ENCODE data around the gene SLC25A25. TPM values are rescaled to one million over a fixed set of nuclear protein-coding genes. Genes with fewer than 3 reads are reported as not detected.
"Not testable (repeated sequence)": the region's sequence is repeated elsewhere in the genome, so short reads cannot be mapped to it uniquely, and the experiment has no call there.

The SLC25A25 gene
- total RNA-seq, 2 donors from 2014 or later = 22.9 to 35.2 TPM

DNA sequence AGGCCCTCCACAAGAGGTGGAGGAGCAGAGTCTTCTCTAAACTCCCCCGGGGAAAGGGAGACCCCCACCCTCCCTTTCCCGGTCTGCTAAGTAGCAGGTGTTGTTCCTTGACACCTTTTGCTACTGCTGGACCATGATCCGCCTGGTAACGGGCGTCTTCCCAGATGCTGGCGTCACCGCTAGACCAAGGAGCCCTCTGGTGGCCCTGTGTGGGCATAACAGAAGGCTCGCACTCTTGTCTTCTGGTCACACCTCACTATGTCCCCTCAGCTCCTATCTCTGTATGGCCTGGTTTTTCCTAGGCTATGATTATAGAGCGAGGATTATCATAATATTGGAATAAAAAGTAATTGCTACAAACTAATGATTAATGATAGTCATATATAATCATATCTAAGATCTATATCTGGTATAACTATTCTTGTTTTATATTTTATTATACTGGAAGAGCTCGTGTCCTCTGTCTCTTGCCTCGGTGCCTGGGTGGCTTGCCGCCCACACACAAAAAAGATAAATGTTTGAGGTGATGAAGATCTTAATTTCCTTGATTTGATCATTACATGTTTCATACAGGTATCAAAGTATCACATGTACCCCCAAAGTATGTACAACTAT, 62.1 kb downstream of the SLC25A25 start:
- peak; percentile 85 for DNase-seq (ENCODE audit: low spot score)
- intact Hi-C loops (cut with DNase I) = not testable (repeated sequence)

DNA sequence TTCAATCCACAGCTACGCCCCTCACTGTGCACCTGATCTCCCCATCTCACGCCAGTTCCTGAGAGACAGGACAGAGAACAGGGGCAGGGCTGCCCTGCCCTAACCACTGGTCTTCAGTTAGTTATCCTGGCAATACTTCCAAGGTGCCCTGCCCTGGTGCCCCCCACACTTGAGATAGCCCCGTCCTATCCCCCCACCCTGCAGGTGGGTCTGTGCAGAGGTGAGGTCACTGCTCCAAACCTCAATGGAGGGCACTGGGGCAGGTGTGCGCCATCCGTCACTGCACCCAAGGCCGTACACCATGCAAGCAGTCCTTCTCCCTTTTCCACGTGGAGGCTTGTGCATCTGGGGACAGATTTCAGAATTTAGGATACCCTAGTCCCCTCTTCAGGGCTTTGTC, 62.6 kb downstream of the SLC25A25 start:
- intact Hi-C loops (cut with DNase I) = not testable (repeated sequence)
- peak; percentile 73 for DNase-seq (ENCODE audit: low spot score)

DNA sequence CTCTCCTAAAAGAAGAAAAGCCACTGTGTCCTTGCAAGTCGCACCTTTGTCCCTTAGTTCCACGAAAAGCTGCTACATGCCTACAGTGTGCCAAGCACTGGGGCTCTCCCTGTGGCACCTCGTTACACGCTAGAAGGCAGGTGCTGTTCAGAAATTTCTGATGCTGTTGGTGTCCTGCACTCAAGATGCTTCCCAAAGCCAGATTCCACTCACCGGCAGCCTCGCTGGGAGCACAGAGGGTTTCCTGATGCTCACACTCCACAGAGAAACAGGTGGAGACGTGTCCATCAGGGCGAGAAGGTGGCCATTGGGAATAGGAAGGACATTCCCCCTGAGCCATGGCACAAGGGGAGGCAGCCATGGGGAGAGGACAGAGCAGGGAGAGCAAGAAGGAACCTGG, 63.3 kb downstream of the SLC25A25 start:
- intact Hi-C loops (cut with DNase I) = not testable (repeated sequence)
- peak; percentile 57 for DNase-seq (ENCODE audit: low spot score)

DNA sequence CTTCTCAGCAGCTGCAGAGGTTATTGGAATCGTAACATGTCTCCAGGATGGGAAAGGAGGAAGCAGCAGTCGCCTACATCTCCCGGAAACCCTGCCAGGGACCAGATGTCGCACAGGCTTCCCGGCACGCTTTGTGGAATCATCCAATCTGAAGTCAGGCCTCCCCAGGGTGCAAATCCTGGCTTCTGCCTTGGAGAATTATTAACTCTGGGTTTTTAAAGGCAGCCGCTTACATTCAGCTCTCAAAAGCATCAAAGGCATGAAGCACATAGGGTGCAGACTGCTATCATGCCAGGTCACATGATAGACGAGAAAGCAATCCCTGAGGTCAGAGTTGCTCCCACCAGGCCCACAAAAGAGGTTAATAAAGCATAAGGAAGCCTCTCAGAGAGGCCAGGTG, 64.1 kb downstream of the SLC25A25 start:
- intact Hi-C loops (cut with DNase I) = not testable (repeated sequence)
- DNase-seq (ENCODE audit: low spot score) = peak; percentile 44

DNA sequence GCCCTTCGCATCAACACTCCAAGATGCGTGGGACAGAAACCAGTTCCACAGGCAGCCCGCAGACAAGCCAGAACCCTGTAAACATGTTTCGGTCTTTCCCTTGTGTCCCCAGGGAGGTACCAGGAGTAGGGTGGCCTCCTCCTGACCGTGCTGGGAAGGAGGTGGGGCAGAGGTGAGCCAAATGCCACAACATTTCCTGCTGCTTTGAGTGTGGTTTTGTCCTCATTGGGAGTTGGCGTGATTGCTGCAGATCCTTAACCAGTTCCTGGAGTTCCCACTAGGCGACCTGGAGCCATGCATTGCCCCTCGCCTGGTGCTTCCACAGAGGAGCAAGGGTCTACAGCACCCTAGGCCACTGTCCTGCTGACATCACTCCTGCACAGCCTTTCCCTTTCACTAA, 67.5 kb downstream of the SLC25A25 start:
- intact Hi-C loops (cut with DNase I) = not testable (repeated sequence)
- peak; percentile 50 for DNase-seq (ENCODE audit: low spot score)

DNA sequence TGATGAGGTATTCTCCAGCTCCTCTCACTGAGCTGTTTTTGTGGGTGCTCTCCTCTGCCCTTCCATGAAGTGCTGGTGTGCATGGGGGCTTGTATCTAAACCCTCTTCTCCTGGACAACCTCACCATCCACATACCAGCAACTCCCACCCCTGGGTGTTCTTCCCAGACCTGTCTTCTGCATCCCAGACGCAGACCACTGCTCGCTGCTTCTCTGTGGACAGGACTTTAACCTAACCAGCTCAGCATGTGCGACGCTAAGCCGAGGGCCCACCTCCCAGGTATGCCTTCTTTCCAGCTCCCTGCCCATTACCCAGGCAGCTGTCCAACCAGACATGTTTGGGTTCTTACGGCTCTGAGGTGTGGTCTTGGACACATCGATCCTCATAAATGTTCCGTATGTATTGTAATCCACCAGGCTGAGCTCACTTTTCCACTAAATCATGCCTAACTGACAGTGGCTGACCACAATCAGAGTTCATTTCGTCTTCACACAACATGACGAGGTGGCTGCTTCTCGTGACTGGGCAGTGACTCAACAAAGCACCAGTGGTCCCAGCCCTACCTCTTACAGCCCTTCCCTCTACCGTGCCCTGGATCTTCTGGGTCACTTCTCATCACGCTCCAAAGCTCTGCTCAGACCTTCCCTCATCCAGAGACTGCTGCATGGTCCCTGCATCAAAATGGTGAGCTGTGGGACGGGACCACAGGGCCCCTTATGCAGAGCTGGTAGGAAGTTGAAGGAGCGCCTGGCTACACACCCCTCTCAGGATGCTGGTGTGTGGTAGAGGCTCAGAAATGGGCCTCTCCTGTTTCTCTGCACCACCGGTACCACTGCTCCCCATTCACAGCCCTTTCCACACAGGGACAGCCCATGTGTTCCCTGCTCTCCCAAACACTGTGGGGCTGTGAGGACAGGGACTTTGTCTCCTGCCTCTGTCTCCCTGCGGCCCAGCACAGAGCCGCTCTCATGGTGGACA, 69.1 kb downstream of the SLC25A25 start:
- intact Hi-C loops (cut with DNase I) = no loop called here
- peak; percentile 52 for DNase-seq (ENCODE audit: low spot score)

DNA sequence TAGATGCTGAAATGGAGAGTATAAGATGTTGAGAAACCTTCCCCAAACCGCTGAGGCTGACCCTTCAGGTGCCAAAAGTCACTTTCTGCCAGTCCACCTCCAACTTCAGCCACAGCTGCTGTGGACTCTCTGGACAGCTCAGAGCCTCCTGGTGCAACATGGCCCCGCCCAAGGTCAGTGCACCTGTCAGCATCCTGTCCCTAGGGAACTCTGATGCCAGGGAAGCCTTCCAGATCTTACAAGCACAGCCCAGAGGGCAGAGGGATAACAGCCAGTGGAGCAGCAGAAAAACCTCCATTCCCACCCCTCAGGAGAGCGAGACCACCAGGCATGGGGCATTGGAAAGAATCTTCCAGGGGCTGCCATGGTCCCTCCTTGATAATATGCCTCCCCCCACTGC, 70.0 kb downstream of the SLC25A25 start:
- DNase-seq (ENCODE audit: low spot score) = no peak
- intact Hi-C loops (cut with DNase I) = no loop called here

DNA sequence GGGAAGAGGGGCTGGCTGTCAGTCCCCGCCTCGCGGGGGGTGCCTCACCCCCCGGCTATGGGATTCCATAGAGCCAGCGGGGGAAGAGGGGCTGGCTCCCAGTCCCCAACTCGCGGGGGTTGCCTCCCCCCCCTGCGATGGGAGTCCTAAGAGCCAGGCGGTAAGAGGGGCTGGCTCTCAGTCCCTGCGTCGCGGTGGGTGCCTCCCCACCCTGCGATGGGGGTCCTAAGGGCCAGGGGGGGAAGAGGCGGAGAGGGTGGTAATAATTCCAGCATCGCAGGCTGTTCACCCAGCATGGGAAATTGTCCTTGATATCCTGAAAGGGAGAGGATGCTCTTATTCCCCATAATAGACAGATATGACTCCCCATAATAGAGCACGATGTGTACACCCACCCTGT, 71.6 kb downstream of the SLC25A25 start:
- intact Hi-C loops (cut with DNase I) = no loop called here

DNA sequence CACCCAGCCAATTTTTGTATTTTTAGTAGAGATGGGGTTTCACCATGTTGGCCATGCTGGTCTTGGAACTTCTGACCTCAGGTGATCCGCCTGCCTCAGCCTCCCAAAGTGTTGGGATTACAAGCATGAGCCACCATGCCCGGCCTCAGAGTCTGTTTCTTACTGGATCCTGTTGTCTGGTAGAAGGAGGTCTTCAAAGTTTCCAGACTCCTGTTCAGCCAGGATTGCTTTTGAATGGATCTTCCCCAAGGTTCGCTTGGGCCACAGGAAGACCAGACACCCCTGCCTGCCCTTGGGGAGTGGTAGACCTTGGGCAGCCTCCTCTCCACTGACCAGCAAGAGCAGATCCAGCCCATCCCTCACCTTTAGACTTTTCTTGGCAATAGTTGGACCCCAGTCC, 73.6 kb downstream of the SLC25A25 start:
- intact Hi-C loops (cut with DNase I) = no loop called here
- peak; percentile 40 for DNase-seq (ENCODE audit: low spot score)

More for the DNA sequence above, 71.6 kb downstream of the SLC25A25 start:
- DNase-seq (ENCODE audit: low spot score) = peak; percentile 55

DNA sequence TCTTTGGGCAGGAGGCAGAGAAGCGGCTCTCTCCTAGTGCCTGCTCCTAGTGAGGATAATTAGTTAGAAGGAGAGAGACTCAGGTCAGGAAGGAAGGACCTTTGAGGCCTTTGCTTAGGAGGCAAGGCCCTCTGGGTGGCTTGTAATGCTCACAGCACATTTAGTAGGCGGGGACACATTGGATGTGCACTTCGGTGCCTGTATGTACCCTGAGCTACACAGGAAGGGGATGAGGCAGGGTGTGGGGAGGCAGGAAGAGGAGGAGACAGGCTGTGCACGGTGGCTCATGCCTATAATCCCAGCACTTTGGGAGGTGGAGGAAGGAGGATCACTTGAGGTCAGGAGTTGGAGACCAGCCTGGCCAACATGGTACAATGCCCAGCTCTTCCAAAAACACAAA, 74.0 kb downstream of the SLC25A25 start:
- intact Hi-C loops (cut with DNase I) = no loop called here
- DNase-seq (ENCODE audit: low spot score) = peak; percentile 51

DNA sequence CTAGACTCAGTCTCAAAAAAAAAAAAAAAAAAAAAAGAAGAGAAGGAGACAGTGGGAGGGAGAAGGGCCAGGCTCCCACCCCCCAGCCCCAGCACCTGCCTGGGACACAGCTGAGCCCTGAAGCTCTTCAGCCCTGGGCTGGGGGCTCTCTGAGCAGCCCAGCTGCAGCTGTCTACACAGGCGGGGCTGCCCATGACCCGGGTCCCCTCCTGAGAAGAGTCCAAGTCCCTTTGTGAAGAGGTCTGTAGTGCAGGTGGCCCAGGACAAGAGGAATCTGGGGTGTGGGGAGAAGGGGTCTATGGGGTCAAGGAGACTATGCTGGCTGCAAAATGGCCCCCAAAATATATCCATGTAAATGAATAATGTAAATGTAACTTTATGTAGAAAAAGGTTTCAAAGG, 74.6 kb downstream of the SLC25A25 start:
- intact Hi-C loops (cut with DNase I) = no loop called here
- no peak for DNase-seq (ENCODE audit: low spot score)

DNA sequence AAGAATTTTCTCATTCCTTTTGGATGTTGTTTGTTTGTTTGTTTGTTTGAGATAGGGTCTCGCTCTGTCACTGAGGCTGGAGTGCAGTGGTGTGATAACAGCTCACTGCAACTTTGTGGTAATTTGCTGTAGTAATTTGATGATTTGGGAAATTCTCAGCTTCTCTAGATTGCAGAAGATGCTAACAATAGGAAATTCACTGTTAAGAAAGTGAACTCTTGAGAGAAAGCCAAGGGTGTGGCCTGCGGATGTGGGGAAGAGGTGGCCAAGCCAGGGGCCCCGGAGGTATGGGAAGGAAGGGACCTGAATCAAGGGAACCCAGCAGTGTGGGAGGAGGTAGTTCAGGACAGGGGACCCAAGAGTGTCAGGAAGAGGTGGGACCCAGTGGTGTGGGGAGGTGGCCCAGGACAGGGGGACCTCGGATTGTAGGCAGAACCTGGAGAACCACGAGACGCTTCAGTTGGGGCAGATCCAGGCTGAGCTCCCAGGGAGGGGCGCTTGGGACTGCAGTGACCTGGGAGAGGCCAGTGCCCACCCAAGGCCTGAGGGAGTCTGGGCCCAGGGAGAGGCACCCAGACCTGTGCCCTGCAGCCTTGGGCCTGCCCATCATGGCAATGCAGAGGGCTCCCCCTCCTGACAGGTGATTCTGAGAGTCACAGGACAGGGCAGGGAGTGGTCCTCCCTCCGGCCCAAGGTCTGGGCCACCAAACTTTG, 75.7 kb downstream of the SLC25A25 start:
- intact Hi-C loops (cut with DNase I) = no loop called here
- peak; percentile 62 for DNase-seq (ENCODE audit: low spot score)

DNA sequence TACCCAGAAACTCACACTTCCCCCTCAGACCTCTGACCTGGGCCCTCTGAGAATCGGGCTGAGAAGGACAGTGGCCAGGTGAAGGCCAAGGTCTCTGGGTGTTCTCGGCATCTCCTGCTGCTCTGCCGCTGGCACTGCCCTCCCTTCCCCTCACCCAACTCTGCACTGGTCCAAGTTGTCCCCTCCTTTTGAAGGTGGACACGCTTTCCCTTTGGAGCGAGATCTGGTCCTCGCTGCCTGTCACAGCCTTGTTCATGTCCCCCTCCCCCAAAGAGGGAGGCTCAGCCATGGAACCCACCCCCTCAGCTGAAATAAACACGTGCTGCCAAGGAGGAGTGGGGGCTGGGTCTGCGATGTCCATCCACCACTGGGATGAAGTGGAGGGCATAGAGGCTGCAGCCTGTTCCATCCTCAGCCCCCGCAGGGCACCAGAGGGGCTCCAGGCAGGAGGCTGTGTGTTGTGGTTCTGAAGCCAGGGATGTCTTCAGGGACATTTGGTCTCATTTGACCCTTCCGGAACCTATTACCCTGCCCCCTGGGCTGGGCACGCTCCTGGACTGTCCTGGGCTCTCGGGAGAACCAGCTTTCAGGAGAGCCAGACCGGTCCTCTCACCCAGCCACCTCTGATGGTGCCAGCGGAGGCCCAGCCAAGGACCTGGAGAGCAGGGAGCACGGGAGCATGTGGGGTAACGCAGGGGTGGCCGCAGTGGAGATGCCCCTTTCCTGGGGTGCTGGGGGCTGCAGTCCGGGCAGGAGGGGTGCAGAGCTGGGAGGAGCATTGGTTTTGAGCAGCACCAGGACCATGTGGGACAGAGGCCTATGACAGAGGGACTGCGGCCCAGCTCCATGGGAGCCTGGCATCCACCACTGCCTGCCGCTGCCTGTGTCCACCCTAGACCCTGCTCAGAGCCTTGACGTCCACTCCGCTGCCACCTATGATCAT, 76.5 kb downstream of the SLC25A25 start:
- DNase-seq (ENCODE audit: low spot score) = peak; percentile 59
- intact Hi-C loops (cut with DNase I) = no loop called here

DNA sequence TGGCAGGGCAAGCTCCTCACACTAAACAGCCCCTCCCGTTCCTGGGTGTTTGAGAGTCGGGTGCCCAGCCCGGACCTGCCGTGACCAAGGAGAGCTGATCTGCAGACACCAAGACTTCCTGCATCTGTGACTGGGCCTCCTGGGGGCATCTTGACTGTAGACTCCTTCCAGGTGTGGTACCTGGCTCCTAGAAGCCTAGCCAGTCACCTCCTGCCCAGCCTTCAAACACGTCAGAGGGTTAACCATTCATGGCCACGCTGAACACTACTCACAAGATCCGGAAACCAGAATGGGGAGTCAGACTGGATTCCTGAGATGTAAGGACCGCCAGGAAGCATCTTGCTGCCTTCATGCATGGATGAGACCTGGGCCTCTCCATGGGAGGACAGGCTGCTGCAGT, 77.5 kb downstream of the SLC25A25 start:
- intact Hi-C loops (cut with DNase I) = no loop called here
- no peak for DNase-seq (ENCODE audit: low spot score)

DNA sequence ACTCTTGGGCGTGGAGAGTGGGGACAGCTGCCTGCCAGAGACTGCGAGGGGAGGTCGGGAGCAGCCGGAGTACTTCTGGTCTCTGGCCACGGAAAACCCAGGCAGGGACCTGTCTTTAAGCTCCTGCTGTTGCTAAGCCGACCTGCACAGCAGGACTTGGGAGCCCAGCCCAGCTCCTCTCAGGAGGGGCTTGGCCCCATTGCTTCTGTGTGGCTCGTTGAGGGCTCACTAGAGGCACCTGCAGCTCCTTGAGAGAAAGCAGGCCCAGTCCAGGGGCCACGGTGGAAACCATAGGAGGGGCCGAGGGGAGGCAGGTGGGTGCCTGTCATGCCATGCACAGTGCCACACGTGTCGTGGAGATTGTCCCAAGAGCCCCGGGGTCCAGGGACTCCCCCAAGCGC, 77.9 kb downstream of the SLC25A25 start:
- DNase-seq (ENCODE audit: low spot score) = peak; percentile 53
- intact Hi-C loops (cut with DNase I) = no loop called here

DNA sequence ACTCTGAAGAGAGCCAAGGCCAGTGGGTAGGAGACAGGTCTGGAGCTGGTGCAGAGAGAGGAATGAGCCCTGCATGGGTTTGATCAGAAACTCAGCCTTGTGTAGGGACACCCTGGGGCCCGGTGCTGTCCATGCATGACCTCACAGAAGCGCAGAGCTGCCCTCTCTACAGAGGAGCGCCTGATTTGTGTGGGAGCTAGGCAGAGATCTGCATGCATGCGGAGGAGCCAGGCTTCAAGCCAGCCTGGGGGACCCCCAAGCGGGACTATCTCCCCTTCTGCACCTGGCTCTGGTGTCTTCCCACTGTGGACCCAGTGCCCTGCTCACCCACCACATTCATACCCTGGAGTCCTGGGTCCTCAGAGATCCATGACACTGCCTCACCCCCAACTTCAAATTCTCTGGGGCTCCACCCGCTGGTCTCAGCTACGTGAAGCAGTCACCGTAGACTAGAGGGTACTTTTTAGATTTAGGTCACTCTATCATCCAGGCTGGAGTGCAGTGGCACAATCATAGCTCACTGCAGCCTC, 78.6 kb downstream of the SLC25A25 start:
- peak; percentile 46 for DNase-seq (ENCODE audit: low spot score)
- intact Hi-C loops (cut with DNase I) = no loop called here

DNA sequence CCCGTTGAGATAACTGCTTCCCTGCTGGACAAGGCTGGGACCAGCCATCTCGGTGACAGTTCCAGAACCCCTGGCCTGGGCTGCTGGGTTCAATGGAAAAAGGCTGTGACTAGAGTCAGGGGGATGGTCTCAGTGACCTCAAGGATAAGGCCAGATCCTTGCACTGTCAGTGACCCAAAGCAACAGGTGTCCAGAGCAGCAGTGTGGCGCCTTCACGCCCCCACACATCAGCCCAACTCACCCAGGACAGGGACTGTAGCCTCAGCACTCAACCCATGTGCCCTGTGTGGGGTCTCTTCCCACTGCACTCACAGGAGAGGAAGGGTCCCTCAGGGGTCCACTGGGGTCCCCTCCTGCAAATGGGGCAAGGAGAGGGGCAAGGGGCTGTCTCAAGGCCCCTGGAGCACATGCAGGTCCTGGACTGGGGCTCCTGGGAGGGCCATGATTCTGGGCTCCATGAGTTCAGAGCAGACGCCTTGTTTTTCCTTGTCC, 80.5 kb downstream of the SLC25A25 start:
- intact Hi-C loops (cut with DNase I) = no loop called here
- peak; percentile 80 for DNase-seq (ENCODE audit: low spot score)

DNA sequence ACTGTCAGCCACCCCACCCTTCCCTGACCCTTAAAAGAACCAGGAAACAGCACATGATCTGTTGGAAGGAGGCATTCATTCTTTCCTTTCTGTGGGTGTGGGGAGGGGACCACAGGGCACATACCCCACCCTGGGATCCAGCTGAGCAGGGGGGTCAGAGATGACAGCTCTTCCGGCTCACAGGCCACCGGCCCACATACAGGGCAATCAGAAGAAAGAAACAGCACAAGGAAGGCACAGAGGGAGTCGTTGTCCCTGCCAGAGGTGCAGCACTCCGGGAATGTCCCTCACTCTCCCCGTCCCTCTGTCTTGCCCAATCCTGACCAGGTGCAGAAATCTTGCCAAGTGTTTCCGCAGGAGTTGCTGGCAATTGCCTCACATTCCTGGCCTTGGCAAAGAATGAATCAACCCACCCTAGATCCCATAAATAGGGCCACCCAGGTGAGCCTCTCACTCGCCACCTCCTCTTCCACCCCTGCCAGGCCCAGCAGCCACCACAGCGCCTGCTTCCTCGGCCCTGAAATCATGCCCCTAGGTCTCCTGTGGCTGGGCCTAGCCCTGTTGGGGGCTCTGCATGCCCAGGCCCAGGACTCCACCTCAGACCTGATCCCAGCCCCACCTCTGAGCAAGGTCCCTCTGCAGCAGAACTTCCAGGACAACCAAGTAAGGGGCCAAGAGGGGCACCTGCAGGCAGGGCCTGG, 81.1 kb downstream of the SLC25A25 start, which contains the start of gene LCN2:
Gene LCN2, plus strand, starts transcription at position 453 of the 701 bp plus-strand sequence. Its CDS starts 73 bp downstream, at position 526.
- peak; percentile 66 for DNase-seq (ENCODE audit: low spot score)
- intact Hi-C loops (cut with DNase I) = no loop called here

Data from posterior vena cava (tissue), 2 donors.